ENCODE data around the gene ZNF883. TPM values are rescaled to one million over a fixed set of nuclear protein-coding genes. Genes with fewer than 3 reads are reported as not detected.

ZNF883 gene
- total RNA-seq, 4 donors from 2014 or later: 1.3 to 13.3 (median 6.5) TPM

DNA sequence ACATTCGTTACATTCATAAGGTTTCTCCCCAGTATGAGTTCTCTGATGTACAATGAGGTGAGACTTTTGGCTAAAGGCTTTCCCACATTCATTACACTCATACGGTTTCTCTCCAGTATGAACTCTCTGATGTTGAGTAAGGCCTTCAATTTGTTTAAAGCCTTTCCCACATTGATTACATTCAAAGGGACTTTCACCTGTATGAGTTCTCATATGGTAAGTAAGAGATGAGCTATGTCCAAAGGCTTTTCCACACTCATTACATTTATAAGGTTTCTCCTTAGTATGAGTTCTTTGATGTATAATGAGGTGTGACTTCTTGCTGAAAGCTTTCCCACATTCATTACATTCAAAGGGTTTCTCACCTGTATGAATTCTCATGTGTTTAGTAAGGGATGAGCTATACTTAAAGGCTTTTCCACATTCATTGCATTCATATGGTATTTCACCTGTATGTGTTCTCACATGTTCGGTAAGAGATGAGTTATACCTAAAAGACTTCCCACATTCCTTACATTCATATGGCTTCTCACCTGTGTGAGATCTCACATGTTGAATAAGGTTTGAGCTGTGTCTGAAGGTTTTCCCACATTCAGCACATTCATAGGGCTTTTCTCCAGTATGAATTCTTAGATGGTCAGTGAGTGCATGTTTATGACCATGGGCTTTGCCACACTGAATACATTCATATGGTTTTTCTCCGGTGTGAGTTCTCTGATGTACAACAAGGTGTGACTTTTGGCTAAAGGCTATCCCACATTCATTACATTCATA, 31.1 kb upstream of the ZNF883 start:
- no peak overlapping the region for H3K4me3 ChIP-seq
- H3K27me3 ChIP-seq: no peaks in the 10 kb centered on the region
- no peaks in the 10 kb centered on the region for H3K4me1 ChIP-seq
- DNase-seq: no peak
- intact Hi-C loops (cut with DNase I; ENCODE audit: low total_unique reads): no loop called here
- no peak for TF ChIP-seq POLR2A (IDR thresholded peaks at IDR 0.05)
- TF ChIP-seq, protein P1, sequence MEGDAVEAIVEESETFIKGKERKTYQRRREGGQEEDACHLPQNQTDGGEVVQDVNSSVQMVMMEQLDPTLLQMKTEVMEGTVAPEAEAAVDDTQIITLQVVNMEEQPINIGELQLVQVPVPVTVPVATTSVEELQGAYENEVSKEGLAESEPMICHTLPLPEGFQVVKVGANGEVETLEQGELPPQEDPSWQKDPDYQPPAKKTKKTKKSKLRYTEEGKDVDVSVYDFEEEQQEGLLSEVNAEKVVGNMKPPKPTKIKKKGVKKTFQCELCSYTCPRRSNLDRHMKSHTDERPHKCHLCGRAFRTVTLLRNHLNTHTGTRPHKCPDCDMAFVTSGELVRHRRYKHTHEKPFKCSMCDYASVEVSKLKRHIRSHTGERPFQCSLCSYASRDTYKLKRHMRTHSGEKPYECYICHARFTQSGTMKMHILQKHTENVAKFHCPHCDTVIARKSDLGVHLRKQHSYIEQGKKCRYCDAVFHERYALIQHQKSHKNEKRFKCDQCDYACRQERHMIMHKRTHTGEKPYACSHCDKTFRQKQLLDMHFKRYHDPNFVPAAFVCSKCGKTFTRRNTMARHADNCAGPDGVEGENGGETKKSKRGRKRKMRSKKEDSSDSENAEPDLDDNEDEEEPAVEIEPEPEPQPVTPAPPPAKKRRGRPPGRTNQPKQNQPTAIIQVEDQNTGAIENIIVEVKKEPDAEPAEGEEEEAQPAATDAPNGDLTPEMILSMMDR (IDR thresholded peaks at IDR 0.05): no peak
- peaks cover 7 to 94% of the 10 kb centered on the region in 2 donors for H3K9me3 ChIP-seq
- H3K36me3 ChIP-seq: no peaks in the 10 kb centered on the region
- no peak overlapping the region for H3K27ac ChIP-seq

DNA sequence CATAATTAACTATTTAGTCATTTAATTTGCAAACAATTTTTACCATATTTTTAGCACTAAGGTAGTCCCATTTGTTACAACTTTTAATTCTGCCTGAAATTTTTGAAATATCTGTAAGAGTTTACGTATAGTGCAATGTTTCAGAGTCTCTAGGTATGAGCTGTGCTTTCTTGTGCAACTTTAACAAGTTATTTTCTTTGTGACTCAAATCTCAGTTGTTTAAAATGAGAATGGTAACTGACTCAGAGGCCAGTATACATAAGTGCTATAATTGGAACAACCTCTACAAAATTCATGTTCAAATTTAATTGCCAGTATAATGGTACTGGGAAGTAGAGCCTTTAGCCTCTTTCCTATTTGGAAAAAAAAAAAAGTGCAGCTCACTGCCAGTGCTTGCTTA, 14.2 kb upstream of the ZNF883 start:
- TF ChIP-seq, protein P1 (IDR thresholded peaks at IDR 0.05): no peak
- TF ChIP-seq POLR2A (IDR thresholded peaks at IDR 0.05): no peak
- Histone ChIP-seq H3K36me3 (no peaks in the 10 kb centered on the region), H3K4me1 (no peaks in the 10 kb centered on the region), H3K27me3 (no peaks in the 10 kb centered on the region), H3K9me3 (no peaks in the 10 kb centered on the region), H3K27ac (no peak overlapping the region), H3K4me3 (no peak overlapping the region)
- no peak for DNase-seq
- intact Hi-C loops (cut with DNase I; ENCODE audit: low total_unique reads): no loop called here

DNA sequence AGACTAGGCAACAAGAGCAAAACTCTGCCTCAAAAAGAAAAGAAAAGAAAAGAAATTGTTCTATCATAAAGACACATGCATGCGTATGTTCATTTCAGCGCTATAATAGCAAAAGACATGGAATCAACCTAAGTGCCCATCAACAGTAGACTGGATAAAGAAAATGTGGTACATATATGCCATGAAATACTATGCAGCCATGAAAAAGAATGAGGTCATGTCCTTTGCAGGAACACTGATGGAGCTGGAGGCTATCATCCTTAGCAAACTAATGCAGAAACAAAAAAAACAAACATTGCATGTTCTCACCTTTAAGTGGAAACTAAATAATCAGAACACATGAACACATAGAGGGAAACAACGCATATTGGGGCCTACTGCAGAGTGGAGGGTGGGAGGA, 6.3 kb upstream of the ZNF883 start:
- Histone ChIP-seq H3K9me3 (peaks cover 0 to 12% of the 10 kb centered on the region in 2 donors), H3K4me1 (no peaks in the 10 kb centered on the region), H3K27me3 (no peaks in the 10 kb centered on the region), H3K4me3 (no peak overlapping the region), H3K36me3 (no peaks in the 10 kb centered on the region), H3K27ac (no peak overlapping the region)
- intact Hi-C loops (cut with DNase I; ENCODE audit: low total_unique reads): no loop called here
- TF ChIP-seq, protein P1 (IDR thresholded peaks at IDR 0.05): no peak
- TF ChIP-seq POLR2A (IDR thresholded peaks at IDR 0.05): no peak
- DNase-seq: no peak

DNA sequence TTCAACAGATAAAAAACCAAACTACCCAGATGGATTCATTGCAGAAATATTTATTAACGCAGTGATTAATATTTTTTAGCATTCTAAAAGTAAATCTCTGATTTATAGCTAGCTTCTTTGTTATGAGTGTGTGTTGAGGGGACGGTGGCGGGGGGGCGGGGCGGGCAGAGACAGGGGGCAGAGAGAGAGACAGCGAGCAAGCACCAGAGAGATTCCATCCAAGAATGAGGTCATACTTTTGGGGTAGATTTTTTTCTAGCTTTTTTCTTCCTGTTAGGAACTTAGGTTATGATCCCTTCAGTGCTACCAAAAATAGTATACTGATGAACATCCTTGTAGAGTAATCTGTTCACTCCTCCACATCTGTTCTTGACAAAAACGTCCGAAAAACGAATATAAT, 500 bp upstream of the ZNF883 start:
- Histone ChIP-seq H3K27ac (no peak overlapping the region), H3K9me3 (peaks cover 0 to 12% of the 10 kb centered on the region in 2 donors), H3K27me3 (no peaks in the 10 kb centered on the region), H3K4me3 (peak overlapping the region; percentile 12 to 29), H3K36me3 (no peaks in the 10 kb centered on the region), H3K4me1 (no peaks in the 10 kb centered on the region)
- no peak for DNase-seq
- intact Hi-C loops (cut with DNase I; ENCODE audit: low total_unique reads): no loop called here
- no peak for TF ChIP-seq POLR2A (IDR thresholded peaks at IDR 0.05)
- TF ChIP-seq, protein P1 (IDR thresholded peaks at IDR 0.05): no peak

DNA sequence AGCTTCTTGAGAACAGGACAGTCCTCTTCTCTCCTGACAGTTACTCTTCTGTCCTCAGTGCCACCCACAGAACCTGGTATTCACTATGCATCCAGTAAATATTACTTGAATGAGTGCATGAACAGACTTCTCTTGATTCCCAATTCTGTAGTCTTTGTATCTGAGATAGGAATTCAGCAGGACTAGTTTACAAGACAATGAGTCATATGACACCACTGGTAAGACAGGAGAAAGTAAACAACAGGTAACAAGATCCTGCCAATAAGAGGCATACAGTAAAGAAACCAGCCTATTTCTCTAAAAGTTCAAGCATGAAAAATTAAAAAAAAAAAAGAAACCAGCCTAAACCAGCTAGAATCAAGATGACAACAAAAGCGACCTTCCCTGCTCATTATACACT, 6.2 kb downstream of the ZNF883 start:
- TF ChIP-seq, protein P1 (IDR thresholded peaks at IDR 0.05): no peak
- TF ChIP-seq POLR2A (IDR thresholded peaks at IDR 0.05): no peak
- no peak overlapping the region for H3K27ac ChIP-seq
- peaks cover 0 to 24% of the 10 kb centered on the region in 2 donors for H3K9me3 ChIP-seq
- intact Hi-C loops (cut with DNase I; ENCODE audit: low total_unique reads): no loop called here
- H3K4me3 ChIP-seq: no peak overlapping the region
- no peak for DNase-seq
- no peaks in the 10 kb centered on the region for H3K36me3 ChIP-seq
- H3K27me3 ChIP-seq: no peaks in the 10 kb centered on the region
- no peaks in the 10 kb centered on the region for H3K4me1 ChIP-seq

Measured in uterus (tissue), 4 donors.